AG09309 (cell line): ENCODE measurements around the gene BCCIP.

ENCODE experiments used
- DNase-seq: peaks from one replicate; pipeline ENCODE4 v3.0.0-alpha.2; 2010; ENCODE audit warnings: low read depth
- H3K4me3 ChIP-seq: 2 replicates; pipeline ENCODE4 v1.5.1; 2011; ENCODE audit warnings: mild to moderate bottlenecking, low read depth, low read length, moderate library complexity; ENCODE audit not compliant: control insufficient read depth
- TF ChIP-seq, protein P1 (sequence below): IDR thresholded peaks from 2 replicates; pipeline ENCODE4 v1.5.1; 2011; ENCODE audit warnings: mild to moderate bottlenecking, low read depth, low read length, inconsistent platforms; ENCODE audit not compliant: insufficient read depth, control insufficient read depth; ENCODE audit errors: missing control alignments

Gene BCCIP

DNA sequence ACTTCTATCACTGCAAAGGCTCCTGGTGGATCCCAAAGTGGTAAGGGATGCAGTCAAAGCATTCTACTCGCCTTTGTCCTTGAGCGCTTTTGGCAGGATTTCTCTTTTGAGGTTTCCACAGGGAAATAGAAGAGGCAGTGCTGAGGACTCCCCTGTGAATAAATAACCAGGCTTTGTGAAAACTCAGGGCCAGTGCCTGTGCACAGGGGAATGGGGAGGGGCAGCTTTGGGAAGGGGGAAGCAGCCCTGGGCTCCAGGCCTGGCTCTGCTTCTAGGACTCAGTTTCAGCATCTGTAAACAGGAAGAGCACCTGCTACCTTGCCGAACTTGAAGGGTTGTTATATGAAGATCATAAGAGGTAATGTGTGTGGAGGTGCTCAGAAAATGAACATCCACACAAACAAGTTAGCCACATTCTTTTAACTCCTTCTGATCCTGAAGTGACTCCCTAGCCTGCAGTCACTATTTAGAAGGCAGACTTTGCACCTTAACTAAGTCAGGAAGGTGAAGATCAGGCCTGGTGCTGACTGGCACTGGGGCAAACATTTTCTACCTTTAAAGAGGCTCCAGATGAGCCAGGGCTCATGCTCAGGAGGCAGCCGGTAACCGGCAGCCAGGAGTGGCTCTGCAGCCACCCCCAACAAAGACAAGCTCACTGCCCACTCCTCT lies 25.2 kb upstream of the BCCIP start:
- no peak overlapping the region for H3K4me3 ChIP-seq
- TF ChIP-seq, protein P1, sequence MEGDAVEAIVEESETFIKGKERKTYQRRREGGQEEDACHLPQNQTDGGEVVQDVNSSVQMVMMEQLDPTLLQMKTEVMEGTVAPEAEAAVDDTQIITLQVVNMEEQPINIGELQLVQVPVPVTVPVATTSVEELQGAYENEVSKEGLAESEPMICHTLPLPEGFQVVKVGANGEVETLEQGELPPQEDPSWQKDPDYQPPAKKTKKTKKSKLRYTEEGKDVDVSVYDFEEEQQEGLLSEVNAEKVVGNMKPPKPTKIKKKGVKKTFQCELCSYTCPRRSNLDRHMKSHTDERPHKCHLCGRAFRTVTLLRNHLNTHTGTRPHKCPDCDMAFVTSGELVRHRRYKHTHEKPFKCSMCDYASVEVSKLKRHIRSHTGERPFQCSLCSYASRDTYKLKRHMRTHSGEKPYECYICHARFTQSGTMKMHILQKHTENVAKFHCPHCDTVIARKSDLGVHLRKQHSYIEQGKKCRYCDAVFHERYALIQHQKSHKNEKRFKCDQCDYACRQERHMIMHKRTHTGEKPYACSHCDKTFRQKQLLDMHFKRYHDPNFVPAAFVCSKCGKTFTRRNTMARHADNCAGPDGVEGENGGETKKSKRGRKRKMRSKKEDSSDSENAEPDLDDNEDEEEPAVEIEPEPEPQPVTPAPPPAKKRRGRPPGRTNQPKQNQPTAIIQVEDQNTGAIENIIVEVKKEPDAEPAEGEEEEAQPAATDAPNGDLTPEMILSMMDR, result no peak
- no peak for DNase-seq

DNA sequence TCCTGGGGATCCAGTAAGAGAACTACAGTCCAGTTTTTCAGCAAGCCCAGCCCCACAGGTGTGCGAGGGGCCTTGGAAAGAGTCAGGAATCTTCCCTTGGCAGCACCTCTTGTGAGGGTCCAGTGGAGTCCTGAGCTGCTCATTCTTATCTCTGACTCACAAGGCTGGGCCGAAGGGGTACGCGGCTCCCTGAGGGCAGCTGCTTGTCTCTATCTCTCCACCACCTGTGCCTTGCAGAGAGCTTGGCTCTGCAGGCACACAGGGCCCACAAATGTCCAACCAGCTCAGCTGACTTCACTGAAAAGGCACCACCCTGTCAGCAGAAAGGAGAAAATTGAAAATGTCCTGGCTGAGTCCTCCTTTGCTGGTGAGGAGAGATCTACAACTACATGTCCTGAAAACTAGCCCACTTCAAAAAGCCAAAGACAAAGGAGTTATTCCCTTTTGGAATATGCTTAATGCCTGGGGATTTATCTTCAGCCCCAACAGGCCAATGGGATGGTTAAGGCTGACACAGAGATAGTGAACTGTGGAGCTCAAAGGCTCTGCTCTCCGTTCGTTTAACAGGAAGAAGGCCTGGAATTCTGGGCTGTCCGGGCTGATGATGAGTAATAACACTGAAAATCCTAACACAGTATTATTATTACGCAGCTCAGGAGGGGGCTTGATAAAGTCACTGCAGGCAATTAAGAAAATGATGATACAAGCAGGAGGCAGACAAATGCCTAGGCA lies 23.7 kb upstream of the BCCIP start:
- DNase-seq, result no peak
- no peak overlapping the region for H3K4me3 ChIP-seq
- TF ChIP-seq, protein P1, result no peak

DNA sequence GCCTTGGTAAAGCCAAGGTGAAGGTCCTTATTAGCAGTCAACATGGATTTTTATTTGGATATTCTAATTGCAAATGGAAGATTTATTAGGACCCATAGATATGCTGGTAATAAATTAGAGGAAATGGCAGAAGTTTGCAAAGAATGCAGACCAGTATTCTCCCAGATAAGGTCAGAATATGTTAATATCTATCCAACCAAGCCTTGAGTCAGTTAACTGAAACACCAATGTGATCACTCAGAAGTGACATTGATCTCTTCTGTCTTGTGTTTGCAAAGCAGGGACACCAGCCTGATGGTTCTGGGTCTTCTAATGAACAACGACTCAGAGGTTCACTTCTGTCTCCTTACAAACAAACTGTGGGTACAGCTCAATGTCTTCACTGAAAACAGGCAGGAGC lies 21.8 kb upstream of the BCCIP start:
- no peak overlapping the region for H3K4me3 ChIP-seq
- no peak for DNase-seq
- TF ChIP-seq, protein P1, result no peak

DNA sequence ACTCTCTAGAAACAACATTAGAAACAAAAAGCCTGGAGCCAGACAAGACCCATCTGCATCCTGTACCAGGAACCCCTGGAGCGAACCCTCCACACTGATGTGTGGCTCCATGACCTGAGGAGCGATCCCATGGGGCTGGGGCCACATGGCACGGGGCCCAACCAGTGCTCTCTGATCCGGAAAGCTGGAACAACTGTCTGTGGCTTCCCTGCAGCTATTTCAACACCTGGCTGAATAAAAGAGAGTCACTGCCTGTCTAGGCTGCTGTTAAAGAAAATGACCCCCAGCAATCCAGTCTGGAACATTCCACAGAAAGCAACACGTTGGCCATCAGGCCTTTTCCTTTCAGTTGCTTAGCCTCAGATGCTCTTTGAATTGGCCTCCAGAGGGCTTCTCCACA lies 21.2 kb upstream of the BCCIP start:
- TF ChIP-seq, protein P1, result no peak
- no peak for DNase-seq
- no peak overlapping the region for H3K4me3 ChIP-seq

DNA sequence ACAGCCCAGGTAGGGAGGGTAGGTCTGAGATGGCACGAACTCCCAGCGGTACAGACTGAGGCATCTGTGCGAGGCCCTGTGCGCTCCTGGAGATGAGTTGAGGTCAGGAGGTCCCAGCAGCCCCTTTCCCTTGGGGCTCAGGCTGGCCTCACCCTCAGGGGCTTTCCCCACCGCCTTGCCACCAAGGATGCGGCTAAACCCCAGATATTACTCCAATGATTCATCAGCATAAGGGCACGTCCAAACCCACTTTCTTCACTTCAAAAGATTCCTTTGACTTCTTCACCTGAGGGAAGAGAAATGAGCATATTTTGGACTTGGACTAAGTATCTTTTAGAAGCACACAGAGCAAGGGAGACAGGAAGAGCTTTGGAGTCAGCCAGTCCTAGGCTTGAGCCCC lies 20.6 kb upstream of the BCCIP start:
- no peak for DNase-seq
- TF ChIP-seq, protein P1, result no peak
- H3K4me3 ChIP-seq, result no peak overlapping the region

DNA sequence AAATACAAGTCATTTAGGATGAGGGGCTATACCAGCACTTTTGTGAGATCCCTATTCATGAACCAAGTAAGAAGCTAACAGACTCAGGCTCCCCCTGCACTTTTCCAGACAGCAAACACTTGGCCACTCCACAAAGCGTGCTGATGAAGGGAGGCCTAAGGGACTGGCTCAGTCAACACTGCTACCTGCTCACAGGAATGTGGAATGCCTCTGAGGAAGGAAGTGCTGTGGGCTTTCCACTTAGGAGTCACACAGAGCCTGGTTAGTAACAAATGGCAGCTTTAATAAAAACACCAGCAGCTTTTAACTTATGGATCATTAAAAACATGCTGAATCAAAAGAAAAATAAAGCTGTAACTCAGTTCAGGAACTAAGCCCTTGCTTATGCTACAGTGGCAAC lies 15.3 kb upstream of the BCCIP start:
- TF ChIP-seq, protein P1, result no peak
- DNase-seq, result no peak
- H3K4me3 ChIP-seq, result no peak overlapping the region
